ENCODE data around the gene FZR1.

FZR1 gene

GRCh38 chr19:3474010-3474409 lies 32.1 kb upstream of the FZR1 start:
- DNase-seq: no peak

GRCh38 chr19:3474614-3475013 lies 31.5 kb upstream of the FZR1 start:
- DNase-seq: no peak

- DNase-seq: no peak
These were observed 30.7 kb upstream of the FZR1 start for GRCh38 chr19:3475449-3475848.

- DNase-seq: no peak
These were observed 29.3 kb upstream of the FZR1 start for GRCh38 chr19:3476830-3477229.

GRCh38 chr19:3477506-3477905 lies 28.6 kb upstream of the FZR1 start:
- DNase-seq: no peak

- DNase-seq: no peak
These were observed 28.2 kb upstream of the FZR1 start for GRCh38 chr19:3477951-3478350.

GRCh38 chr19:3478409-3479176 lies 27.5 kb upstream of the FZR1 start:
- DNase-seq: no peak

GRCh38 chr19:3479177-3479833 lies 26.8 kb upstream of the FZR1 start:
- peak; percentile 28 for DNase-seq

GRCh38 chr19:3479834-3480215 lies 26.3 kb upstream of the FZR1 start:
- DNase-seq: no peak

- DNase-seq: no peak
These were observed 25.6 kb upstream of the FZR1 start, which contains the start of gene SMIM24 for GRCh38 chr19:3480383-3481091. SMIM24 (minus strand) TSS chr19:3480525; CDS start chr19:3480463, 62 bp downstream.

GRCh38 chr19:3481241-3482090 lies 24.6 kb upstream of the FZR1 start:
- DNase-seq: no peak

- no peak for DNase-seq
These were observed 23.4 kb upstream of the FZR1 start for GRCh38 chr19:3482507-3483225.

- DNase-seq: no peak
These were observed 22.9 kb upstream of the FZR1 start, which contains the start of gene SMIM44 for GRCh38 chr19:3483226-3483628. SMIM44 (minus strand) TSS chr19:3483441; CDS start chr19:3483403, 38 bp downstream.

GRCh38 chr19:3491396-3492119 lies 14.6 kb upstream of the FZR1 start:
- no peak for DNase-seq

GRCh38 chr19:3492131-3492839 lies 13.8 kb upstream of the FZR1 start:
- no peak for DNase-seq

- no peak for DNase-seq
These were observed 13.2 kb upstream of the FZR1 start for GRCh38 chr19:3492919-3493318.

- DNase-seq: no peak
These were observed 12.5 kb upstream of the FZR1 start for GRCh38 chr19:3493651-3494050.

- DNase-seq: no peak
These were observed 12.1 kb upstream of the FZR1 start for GRCh38 chr19:3494051-3494450.

GRCh38 chr19:3494559-3494958 lies 11.6 kb upstream of the FZR1 start:
- DNase-seq: no peak

GRCh38 chr19:3496392-3497273 lies 9.5 kb upstream of the FZR1 start:
- no peak for DNase-seq
